GM12891 (cell line): Measurements from ENCODE around the gene PDLIM4. TPM values are rescaled to one million over a fixed set of nuclear protein-coding genes. Genes with fewer than 3 reads are reported as not detected.

Source experiments
- DNase-seq: peaks from one replicate; pipeline ENCODE4 v3.0.0; 2011; ENCODE audit warnings: low spot score; ENCODE audit not compliant: insufficient read length
- FAIRE-seq: peaks from 2 replicates; lab custom pipeline; 2011; peaks lifted over from hg19 to GRCh38; lab: Jason Lieb, UNC
- PAX5 ChIP-seq: IDR thresholded peaks from 2 replicates; pipeline ENCODE4 v1.6.1; 2011; ENCODE audit warnings: low read length, moderate library complexity, mild to moderate bottlenecking; ENCODE audit not compliant: insufficient read depth, severe bottlenecking
- POLR2A ChIP-seq: IDR thresholded peaks from 2 replicates; pipeline ENCODE4 v1.6.1; 2011; ENCODE audit warnings: low read depth, low read length, control low read depth
- POLR2AphosphoS5 ChIP-seq: IDR thresholded peaks from 2 replicates; pipeline ENCODE4 v1.6.1; 2011; ENCODE audit warnings: low read depth, low read length, control low read depth
- POU2F2 ChIP-seq: IDR thresholded peaks from 2 replicates; pipeline ENCODE4 v1.6.1; 2011; ENCODE audit warnings: low read depth, mild to moderate bottlenecking, control low read depth, low read length, moderate library complexity
- SPI1 ChIP-seq: IDR thresholded peaks from 2 replicates; pipeline ENCODE4 v1.6.1; 2011; ENCODE audit warnings: low read depth, low read length, control low read depth
- TAF1 ChIP-seq: IDR thresholded peaks from 2 replicates; pipeline ENCODE4 v1.6.1; 2011; ENCODE audit warnings: low read depth, low read length, control low read depth
- polyA plus RNA-seq: library from polyadenylated mRNA; unstranded; fragments of >200 nt; gene quantifications from one replicate; pipeline ENCODE4 v1.2.1, GENCODE V29; 2012; ENCODE audit warnings: low read depth, missing spikeins, inconsistent platforms; ENCODE audit not compliant: missing spikeins

Gene PDLIM4
- polyA plus RNA-seq = 0.74 TPM

- FAIRE-seq (no peak), DNase-seq (peak; percentile 11)
- no peak for TF ChIP-seq TAF1
- TF ChIP-seq SPI1 = no peak
Observed at GRCh38 chr5:132257131-132258101, at the start of gene PDLIM4. Gene PDLIM4 (plus strand): TSS chr5:132257696. CDS start chr5:132257735, 39 bp downstream.

GRCh38 chr5:132207778-132208177 is 49.7 kb upstream of the PDLIM4 start:
- TF ChIP-seq POLR2AphosphoS5 (no peak), POU2F2 (no peak), SPI1 (no peak), PAX5 (no peak), POLR2A (no peak), TAF1 (no peak)
- DNase-seq = no peak
- FAIRE-seq = no peak

- no peak for TF ChIP-seq POU2F2
- TF ChIP-seq SPI1 = no peak
- no peak for TF ChIP-seq POLR2AphosphoS5
- TF ChIP-seq POLR2A = no peak
- no peak for TF ChIP-seq TAF1
- no peak for TF ChIP-seq PAX5
- FAIRE-seq = no peak
- DNase-seq = no peak
Observed at GRCh38 chr5:132209131-132209530, 48.4 kb upstream of the PDLIM4 start.

GRCh38 chr5:132209901-132210545 is 47.5 kb upstream of the PDLIM4 start:
- DNase-seq = no peak
- no peak for TF ChIP-seq POU2F2
- TF ChIP-seq POLR2A = no peak
- TF ChIP-seq POLR2AphosphoS5 = no peak
- no peak for TF ChIP-seq TAF1
- TF ChIP-seq PAX5 = no peak
- TF ChIP-seq SPI1 = no peak
- FAIRE-seq = no peak

GRCh38 chr5:132210944-132211343 is 46.6 kb upstream of the PDLIM4 start:
- FAIRE-seq = no peak

GRCh38 chr5:132211787-132212186 is 45.7 kb upstream of the PDLIM4 start:
- no peak for FAIRE-seq
- no peak for DNase-seq
- TF ChIP-seq TAF1 = no peak
- no peak for TF ChIP-seq POU2F2
- TF ChIP-seq SPI1 = no peak
- no peak for TF ChIP-seq POLR2AphosphoS5
- TF ChIP-seq POLR2A = no peak
- TF ChIP-seq PAX5 = no peak

More at GRCh38 chr5:132210944-132211343, 46.6 kb upstream of the PDLIM4 start:
- TF ChIP-seq POU2F2 (no peak), TAF1 (no peak), PAX5 (no peak), POLR2A (no peak), POLR2AphosphoS5 (no peak), SPI1 (no peak)
- no peak for DNase-seq

- DNase-seq = no peak
- no peak for FAIRE-seq
- no peak for TF ChIP-seq PAX5
- TF ChIP-seq POLR2A = no peak
- no peak for TF ChIP-seq POLR2AphosphoS5
- TF ChIP-seq SPI1 = no peak
- TF ChIP-seq POU2F2 = no peak
- no peak for TF ChIP-seq TAF1
Observed at GRCh38 chr5:132213666-132214065, 43.8 kb upstream of the PDLIM4 start.

- DNase-seq (no peak), FAIRE-seq (no peak)
- TF ChIP-seq TAF1 (no peak), POLR2AphosphoS5 (no peak), SPI1 (no peak), PAX5 (no peak), POLR2A (no peak), POU2F2 (no peak)
Observed at GRCh38 chr5:132214491-132214890, 43.0 kb upstream of the PDLIM4 start.

- DNase-seq (no peak), FAIRE-seq (no peak)
- TF ChIP-seq SPI1 (no peak), POU2F2 (no peak), PAX5 (no peak), POLR2AphosphoS5 (no peak), POLR2A (no peak), TAF1 (no peak)
Observed at GRCh38 chr5:132215329-132215728, 42.2 kb upstream of the PDLIM4 start.
